WERI-Rb-1 (cell line): ENCODE results near the gene IFNE.

Experiments
- DNase-seq: peaks from one replicate; pipeline ENCODE4 v3.0.0-alpha.2; 2020
- H3K27ac ChIP-seq: fragments of 250-450 bp; sonication (Bioruptor Pico); 2 replicates; pipeline ENCODE4 v1.5.1; 2020; ENCODE audit warnings: mild to moderate bottlenecking, moderate library complexity
- H3K27me3 ChIP-seq: fragments of 250-450 bp; sonication (Bioruptor Pico); 2 replicates; pipeline ENCODE4 v1.5.1; 2021; ENCODE audit warnings: mild to moderate bottlenecking, low read depth, moderate library complexity; ENCODE audit not compliant: insufficient read depth, severe bottlenecking
- H3K36me3 ChIP-seq: fragments of 250-450 bp; sonication (Bioruptor Pico); 2 replicates; pipeline ENCODE4 v1.5.1; 2020; ENCODE audit warnings: mild to moderate bottlenecking, moderate library complexity
- H3K4me3 ChIP-seq: 2 replicates; pipeline ENCODE4 v1.5.1; 2011; ENCODE audit warnings: low read depth, mild to moderate bottlenecking, control low read depth, low read length
- H3K9me3 ChIP-seq: fragments of 250-450 bp; sonication (Bioruptor Pico); 2 replicates; pipeline ENCODE4 v1.5.1; 2021; ENCODE audit warnings: mild to moderate bottlenecking, moderate library complexity; ENCODE audit not compliant: severe bottlenecking
- TF ChIP-seq, protein P1 (sequence below): IDR thresholded peaks from 2 replicates; pipeline ENCODE4 v1.5.1; 2011; ENCODE audit warnings: low read depth, mild to moderate bottlenecking, control low read depth, inconsistent platforms, low read length

IFNE gene

DNA sequence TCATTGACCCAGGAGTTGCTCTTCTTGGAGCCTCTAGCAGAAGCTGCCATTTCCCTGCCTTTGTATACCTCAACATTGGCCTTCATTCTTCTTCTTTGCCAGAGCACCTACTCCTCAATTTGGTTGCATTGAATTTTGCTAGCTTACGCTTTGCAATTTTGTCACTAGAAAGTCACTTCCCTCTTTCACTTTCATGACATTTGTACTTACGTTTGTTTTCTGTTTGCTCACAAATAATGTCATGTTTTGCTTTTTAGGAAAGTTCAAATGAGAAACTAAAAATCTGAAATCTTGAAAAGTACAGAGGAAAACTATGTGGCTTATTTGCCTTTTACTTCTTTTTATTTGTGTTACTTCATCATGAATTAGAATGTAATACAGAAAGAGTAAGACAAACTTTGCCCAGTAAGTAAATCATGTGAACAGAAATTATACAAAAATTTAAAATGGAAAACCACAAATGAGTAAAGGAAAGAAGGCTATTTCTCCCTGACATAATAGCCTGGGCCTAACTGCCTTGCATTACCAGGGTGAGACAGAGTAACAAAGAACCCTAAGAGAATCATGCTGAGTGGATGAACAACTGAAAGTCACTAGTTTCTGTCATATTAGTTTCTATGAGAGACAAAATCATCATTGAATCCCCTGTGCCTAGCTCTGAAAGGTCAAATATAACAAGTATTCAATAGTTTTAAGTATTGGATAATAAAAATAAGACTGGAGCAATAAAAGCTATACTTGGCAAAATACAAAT, 49.3 kb downstream of the IFNE start:
- DNase-seq, result no peak
- TF ChIP-seq, protein P1, sequence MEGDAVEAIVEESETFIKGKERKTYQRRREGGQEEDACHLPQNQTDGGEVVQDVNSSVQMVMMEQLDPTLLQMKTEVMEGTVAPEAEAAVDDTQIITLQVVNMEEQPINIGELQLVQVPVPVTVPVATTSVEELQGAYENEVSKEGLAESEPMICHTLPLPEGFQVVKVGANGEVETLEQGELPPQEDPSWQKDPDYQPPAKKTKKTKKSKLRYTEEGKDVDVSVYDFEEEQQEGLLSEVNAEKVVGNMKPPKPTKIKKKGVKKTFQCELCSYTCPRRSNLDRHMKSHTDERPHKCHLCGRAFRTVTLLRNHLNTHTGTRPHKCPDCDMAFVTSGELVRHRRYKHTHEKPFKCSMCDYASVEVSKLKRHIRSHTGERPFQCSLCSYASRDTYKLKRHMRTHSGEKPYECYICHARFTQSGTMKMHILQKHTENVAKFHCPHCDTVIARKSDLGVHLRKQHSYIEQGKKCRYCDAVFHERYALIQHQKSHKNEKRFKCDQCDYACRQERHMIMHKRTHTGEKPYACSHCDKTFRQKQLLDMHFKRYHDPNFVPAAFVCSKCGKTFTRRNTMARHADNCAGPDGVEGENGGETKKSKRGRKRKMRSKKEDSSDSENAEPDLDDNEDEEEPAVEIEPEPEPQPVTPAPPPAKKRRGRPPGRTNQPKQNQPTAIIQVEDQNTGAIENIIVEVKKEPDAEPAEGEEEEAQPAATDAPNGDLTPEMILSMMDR, result no peak
- Histone ChIP-seq H3K27me3 (peaks cover 3% of the 10 kb centered on the region), H3K36me3 (no peaks in the 10 kb centered on the region), H3K27ac (no peak overlapping the region), H3K4me3 (no peak overlapping the region), H3K9me3 (no peaks in the 10 kb centered on the region)
